Fibroblast of pulmonary artery (primary cell): ENCODE results near the gene MYO1D.

Experiments
- DNase-seq: peaks from one replicate; pipeline ENCODE4 v3.0.0-alpha.2; 2010; ENCODE audit warnings: low read depth
- H3K4me3 ChIP-seq: replicated peaks from 2 replicates; pipeline ENCODE4 v1.5.1; 2011; ENCODE audit warnings: low read depth, mild to moderate bottlenecking, control low read depth, low read length, moderate library complexity
- TF ChIP-seq, protein P1 (sequence below): IDR thresholded peaks from 2 replicates; pipeline ENCODE4 v1.5.1; 2011; ENCODE audit warnings: mild to moderate bottlenecking, control low read depth, low read length, inconsistent platforms; ENCODE audit errors: missing control alignments

MYO1D gene

GRCh38 chr17:32625971-32626370 is 251.0 kb downstream of the MYO1D start:
- H3K4me3 ChIP-seq = no peak overlapping the region
- no peak for DNase-seq
- TF ChIP-seq, protein P1, sequence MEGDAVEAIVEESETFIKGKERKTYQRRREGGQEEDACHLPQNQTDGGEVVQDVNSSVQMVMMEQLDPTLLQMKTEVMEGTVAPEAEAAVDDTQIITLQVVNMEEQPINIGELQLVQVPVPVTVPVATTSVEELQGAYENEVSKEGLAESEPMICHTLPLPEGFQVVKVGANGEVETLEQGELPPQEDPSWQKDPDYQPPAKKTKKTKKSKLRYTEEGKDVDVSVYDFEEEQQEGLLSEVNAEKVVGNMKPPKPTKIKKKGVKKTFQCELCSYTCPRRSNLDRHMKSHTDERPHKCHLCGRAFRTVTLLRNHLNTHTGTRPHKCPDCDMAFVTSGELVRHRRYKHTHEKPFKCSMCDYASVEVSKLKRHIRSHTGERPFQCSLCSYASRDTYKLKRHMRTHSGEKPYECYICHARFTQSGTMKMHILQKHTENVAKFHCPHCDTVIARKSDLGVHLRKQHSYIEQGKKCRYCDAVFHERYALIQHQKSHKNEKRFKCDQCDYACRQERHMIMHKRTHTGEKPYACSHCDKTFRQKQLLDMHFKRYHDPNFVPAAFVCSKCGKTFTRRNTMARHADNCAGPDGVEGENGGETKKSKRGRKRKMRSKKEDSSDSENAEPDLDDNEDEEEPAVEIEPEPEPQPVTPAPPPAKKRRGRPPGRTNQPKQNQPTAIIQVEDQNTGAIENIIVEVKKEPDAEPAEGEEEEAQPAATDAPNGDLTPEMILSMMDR = no peak

DNA sequence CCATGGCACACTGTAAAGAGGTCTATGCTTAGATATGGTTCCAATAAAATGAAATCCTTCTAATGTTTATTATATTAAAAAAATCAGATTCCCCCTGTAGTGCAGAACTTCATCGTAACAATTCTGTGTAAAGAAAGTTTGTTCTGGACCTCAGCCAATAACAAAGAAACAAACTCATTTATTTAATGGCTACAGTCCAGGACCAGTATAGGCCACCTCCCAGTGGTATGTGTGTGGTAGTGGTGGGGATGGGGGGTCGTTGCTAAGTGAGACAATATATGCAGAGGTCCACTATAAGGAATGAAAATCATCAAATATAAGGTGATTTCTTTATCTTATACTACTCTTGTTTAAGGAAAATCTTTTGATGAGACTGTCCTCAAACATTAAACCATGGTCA is 253.7 kb downstream of the MYO1D start:
- DNase-seq = no peak
- H3K4me3 ChIP-seq = no peak overlapping the region
- TF ChIP-seq, protein P1 = no peak

GRCh38 chr17:32622540-32622939 is 254.4 kb downstream of the MYO1D start:
- TF ChIP-seq, protein P1 = no peak
- no peak for DNase-seq
- no peak overlapping the region for H3K4me3 ChIP-seq

DNA sequence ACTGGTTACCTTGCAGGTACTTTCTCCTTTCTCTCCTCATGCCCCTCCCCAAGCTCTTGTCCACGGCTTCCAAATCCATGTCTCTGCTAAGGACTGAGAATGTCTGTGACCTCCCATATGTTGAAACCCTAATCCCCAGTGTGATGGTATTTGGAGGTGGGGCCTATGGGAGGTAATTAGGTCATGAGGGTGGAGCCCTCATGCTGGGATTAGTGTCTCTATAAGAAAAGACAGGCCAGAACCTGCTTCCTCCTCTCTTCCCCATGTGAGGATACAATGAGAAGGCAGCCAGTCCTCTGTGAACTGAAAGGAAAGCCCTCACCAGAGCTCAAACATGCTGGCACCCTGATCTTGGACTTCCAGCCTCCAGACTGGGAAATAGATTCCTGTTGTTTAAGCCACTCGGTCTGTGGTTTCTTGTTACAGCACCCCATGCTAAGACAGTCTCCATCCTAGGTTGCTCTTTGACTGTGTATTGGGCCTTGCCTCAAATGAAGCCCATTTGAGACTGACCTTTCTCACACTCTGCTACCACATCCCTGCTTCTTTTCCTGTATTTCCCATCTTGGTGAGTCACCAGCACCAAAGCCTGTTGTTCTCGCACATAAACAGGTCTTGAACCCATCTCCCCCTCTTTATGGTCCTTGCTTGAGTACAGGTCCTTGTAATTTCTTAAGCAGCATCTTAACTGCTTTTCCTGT is 255.2 kb downstream of the MYO1D start:
- DNase-seq = no peak
- H3K4me3 ChIP-seq = no peak overlapping the region
- TF ChIP-seq, protein P1 = no peak

DNA sequence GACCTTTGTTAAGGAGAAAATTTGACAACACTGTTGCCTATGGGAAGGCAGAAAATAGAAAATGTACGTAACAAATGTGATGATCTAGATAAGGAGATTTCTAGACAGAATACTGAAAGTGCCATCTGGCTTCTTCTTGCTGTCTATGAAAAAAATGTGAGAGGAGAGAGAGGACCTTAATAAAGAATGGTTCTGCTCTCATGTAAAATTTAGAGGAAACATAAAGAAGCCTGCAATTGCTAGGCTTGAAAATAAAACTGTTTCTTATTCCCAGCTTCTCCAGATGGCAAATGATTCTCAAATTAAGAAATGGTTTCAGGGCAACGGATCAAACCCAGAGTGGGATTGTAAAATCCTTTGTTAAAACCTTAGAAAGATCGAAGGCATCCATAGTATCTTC is 261.6 kb downstream of the MYO1D start:
- H3K4me3 ChIP-seq = no peak overlapping the region
- no peak for DNase-seq
- TF ChIP-seq, protein P1 = no peak

- TF ChIP-seq, protein P1 = no peak
- no peak for DNase-seq
- H3K4me3 ChIP-seq = no peak overlapping the region
These were observed 266.0 kb downstream of the MYO1D start for GRCh38 chr17:32610943-32611342.
